ENCODE data around the gene DCP2. TPM values are rescaled to one million over a fixed set of nuclear protein-coding genes. Genes with fewer than 3 reads are reported as not detected.
"Not testable (repeated sequence)": the region's sequence is repeated elsewhere in the genome, so short reads cannot be mapped to it uniquely, and the experiment has no call there.

The DCP2 gene
- 31.8 and 39.3 TPM in 2 replicates for total RNA-seq (2014; rRNA removed; shearing (Covaris generic))

DNA sequence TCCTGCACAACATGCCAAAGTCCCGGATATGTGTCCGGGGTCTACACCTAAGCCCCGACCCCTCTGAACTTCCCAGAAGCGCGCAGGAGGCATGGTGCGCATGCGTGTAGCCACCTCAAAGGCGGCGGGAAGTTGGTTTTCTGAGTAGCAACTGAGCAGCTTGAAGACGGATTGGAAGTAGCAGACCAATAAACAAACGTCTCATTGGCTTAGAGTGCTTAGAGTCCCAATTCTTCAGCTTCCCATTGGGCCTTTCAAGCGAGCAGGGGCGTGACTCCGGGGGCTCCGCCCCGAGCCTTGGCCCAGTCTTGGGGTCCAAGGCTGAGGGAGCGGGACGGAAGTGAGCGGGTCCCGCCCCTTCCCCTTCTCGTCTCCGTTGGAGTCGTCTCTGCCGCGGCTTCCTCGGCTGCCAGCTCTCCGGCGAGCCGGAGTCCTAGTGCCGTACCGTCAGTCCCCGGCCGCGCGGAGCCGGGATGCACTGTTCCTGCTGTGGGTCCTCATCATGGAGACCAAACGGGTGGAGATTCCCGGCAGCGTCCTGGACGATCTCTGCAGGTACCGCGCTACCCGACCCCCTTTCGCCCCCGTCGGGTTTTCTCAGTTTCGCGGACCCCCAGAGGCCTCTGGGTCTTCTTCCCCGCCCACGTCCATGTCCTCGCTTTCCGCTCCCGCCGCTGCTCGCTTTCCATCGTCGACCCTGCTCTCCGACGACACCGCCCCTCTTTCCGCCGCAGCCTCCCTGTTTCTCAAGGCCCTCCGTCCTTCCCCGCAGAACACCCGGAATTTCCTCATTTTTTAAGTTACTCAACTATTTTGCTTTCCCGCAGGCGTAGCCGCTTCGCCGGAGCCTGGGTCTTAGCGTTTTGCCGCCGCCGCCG lies at the start of gene DCP2:
TSS of gene DCP2 (plus strand) at position 367 of the 878 bp plus-strand sequence. CDS start at position 503, 136 bp downstream.
- peak; percentile 99 for DNase-seq (ENCODE audit: low read depth)

- peak; percentile 32 for DNase-seq (ENCODE audit: low read depth)
Measured at GRCh38 chr5:112929336-112930081, 47.1 kb upstream of the DCP2 start.

DNA sequence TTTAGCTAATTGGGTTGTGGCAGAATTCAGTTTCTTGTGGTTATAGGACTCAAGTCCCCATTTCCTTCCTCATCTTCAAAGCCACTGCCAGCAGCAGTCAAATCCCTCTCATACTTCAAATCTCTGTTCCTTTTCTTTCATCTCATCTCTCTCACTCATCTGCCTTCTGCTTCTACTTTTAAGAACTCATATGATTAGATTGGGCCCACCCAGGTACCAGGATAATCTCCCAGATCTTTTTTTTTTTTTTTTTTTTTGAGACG lies 46.6 kb upstream of the DCP2 start:
- DNase-seq (ENCODE audit: low read depth), result no peak

GRCh38 chr5:112931473-112931872 lies 45.1 kb upstream of the DCP2 start:
- DNase-seq (ENCODE audit: low read depth), result peak; percentile 18

- no peak for DNase-seq (ENCODE audit: low read depth)
Measured at GRCh38 chr5:112933105-112933504, 43.5 kb upstream of the DCP2 start.

GRCh38 chr5:112933651-112934365 lies 42.8 kb upstream of the DCP2 start:
- no peak for DNase-seq (ENCODE audit: low read depth)

DNA sequence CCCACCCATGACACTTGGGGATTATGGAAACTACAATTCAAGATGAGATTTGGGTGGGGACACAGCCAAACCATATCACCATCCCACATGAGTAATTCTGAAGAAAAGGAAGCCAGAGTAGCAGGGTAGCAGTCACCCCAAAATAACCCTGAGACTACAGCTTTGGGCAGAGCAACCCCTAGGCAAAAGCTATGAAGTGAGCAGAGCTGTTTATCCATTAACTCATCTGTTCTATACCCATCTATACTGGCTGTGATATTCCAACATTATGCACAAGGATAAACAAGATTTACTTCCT lies 42.3 kb upstream of the DCP2 start:
- DNase-seq (ENCODE audit: low read depth), result no peak

- DNase-seq (ENCODE audit: low read depth), result no peak
Measured at GRCh38 chr5:112935675-112936074, 40.9 kb upstream of the DCP2 start.

DNA sequence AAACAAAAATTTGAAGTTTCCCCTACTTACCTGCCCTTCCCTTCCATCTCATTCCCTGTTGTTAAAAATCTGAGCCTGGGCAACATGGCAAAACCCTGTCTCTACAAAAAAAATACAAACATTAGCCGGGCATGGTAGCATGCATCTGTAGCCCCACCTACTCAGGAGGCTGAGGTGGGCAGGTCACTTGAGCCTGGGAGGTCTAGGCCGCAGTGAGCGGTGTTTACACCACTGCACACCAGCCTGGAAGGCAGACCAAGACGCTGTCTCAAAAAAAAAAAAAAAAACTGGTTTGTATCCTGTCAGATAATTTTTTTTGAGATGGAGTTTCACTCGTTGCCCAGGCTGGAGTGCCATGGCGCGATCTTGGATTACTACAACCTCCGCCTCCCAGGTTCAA lies 38.3 kb upstream of the DCP2 start:
- DNase-seq (ENCODE audit: low read depth), result no peak

DNA sequence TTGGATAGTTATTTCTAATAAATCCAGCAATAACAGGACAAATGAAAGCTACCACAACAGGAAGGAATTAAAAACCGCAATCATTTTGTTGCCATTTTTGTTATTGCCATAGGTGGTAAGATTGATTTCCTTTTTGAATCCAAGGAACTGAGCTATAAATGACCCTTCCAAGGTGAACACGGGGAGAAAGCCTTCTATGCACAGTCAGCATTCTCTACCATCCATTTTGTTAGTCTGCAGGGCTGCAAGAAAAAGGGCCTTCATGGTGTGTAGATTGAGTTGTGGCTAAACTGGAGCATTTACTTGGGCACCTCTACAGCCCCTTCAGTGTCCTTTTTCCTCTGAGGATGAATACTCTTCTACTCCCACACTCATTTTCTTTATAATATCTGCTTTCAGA lies 35.9 kb upstream of the DCP2 start:
- DNase-seq (ENCODE audit: low read depth), result no peak

- DNase-seq (ENCODE audit: low read depth), result no peak
Measured at GRCh38 chr5:112948458-112948857, 28.1 kb upstream of the DCP2 start.

DNA sequence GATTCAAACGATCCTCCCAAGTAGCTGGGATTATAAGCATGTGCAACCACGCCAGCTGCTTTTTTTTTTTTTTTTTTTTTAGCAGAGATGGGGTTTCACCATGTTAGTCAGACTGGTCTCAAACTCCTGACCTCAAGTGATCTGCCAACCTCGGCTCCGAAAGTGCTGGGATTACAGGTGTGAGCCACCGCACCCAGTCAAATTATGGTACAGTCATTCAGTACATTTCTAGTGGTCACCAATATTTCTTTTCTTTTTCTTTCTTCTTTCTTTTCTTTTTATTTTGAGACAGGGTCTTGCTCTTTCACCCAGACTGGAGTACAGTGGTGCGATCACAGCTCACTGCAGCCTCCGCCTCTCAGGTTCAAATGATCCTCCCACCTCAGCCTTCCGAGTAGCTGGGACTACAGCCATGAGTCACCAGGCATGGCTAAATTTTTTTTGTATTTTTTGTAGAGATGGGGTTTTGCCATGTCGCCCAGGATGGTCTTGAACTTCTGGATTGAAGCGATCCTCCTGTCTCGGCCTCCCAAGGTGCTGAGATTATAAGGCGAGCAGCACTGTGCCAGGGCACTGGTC lies 25.4 kb upstream of the DCP2 start:
- no peak for DNase-seq (ENCODE audit: low read depth)

GRCh38 chr5:112956606-112957005 lies 20.0 kb upstream of the DCP2 start:
- DNase-seq (ENCODE audit: low read depth), result no peak

DNA sequence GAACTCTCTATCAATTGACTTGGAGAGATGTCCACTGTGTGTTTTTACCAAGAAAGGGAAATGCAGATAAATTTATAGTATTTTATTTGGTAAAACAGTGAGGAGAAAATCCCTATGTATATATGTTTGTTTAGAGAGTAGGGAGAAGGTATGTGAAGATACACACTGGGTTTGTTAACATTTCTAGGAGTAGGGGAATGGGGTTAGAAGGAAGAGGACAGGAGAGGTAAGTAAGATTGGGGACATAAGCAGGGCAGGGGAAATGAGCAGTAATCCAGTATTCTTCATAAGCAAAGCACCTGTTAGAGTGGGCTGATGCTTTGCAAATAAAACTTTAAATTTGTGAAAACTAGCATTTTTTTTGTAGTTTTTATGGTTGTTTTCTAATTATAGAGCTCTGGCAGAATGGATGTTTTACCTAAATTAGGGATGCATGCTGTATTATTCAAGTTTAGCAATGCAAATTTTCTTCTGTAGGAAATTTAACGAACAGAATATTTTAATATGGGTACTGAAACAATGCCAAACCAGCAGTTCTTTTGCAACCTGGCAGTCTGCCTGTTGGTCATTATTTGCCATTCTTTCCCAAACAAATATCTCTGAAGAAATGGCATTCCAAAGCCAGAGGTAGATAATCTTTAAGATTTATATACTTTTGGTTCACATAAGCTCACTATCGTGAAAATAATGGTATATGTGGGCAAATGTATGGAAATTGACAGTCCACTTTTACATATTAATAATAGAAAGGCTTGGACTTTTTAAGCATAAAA lies 19.4 kb upstream of the DCP2 start:
- DNase-seq (ENCODE audit: low read depth), result no peak

DNA sequence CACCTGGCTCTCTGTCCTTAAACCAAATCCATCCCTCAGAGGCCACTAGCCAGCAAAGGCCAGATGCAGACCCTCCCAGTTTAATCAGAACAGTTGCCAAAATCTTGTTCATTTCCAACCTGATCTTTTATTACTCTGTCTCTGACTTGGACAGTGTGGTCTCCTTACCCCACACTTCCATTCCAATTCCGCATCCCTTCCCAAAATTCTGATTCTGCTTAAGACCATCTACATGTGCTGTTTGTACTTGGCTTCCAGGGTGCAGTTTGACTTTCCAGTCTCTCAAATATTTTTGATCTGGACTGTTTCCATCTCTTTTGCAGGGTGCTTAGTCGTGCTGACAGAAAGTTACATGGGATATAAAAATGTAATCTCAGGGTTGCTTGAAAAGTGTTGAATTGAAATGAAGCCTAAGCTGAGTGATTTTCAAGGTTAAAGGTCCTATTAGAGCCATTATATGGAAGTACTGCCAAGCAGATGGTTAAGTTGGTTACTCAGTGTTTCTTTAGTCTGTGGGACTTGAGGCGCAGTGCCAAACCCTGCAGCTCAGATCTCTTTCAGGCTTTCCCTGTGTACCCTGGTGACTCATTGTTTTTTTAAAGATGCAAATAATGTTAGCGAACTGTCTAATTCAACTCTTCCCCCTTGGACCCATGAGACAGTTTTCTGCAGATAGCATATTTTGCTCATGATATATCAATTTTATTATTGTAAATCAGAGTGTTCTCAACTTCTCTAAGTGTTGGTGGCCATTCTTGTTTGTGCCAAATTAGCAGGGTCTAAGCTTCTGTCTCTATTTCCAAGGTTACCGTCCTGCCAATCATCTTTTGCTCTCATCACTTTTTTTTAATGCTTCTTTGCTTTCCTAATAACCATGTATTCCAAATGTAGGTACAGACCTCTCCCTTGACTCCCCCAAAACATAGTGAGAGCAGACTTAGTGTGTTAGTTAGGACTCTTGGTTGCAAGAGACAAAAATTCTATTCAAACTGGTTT lies 18.2 kb upstream of the DCP2 start:
- DNase-seq (ENCODE audit: low read depth), result peak; percentile 97

DNA sequence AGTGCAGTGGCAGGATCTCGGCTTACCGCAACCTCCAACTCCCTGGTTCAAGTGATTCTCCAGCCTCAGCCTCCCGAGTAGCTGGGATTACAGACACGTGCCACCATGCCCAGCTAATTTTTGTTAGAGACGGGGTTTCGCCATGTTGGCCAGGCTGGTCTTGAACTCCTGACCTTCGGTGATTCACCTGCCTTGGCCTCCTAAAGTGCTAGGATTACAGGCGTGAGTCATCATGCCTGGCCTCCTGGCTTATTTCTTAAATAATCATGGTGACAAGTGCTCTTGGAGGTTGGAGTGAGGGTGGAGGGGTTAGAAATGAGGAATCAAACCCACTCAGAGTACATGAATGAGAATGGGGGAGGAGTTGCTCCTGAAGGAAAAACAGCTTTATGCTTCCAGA lies 16.7 kb upstream of the DCP2 start:
- peak; percentile 89 for DNase-seq (ENCODE audit: low read depth)

- DNase-seq (ENCODE audit: low read depth), result no peak
Measured at GRCh38 chr5:112960315-112960714, 16.3 kb upstream of the DCP2 start.

DNA sequence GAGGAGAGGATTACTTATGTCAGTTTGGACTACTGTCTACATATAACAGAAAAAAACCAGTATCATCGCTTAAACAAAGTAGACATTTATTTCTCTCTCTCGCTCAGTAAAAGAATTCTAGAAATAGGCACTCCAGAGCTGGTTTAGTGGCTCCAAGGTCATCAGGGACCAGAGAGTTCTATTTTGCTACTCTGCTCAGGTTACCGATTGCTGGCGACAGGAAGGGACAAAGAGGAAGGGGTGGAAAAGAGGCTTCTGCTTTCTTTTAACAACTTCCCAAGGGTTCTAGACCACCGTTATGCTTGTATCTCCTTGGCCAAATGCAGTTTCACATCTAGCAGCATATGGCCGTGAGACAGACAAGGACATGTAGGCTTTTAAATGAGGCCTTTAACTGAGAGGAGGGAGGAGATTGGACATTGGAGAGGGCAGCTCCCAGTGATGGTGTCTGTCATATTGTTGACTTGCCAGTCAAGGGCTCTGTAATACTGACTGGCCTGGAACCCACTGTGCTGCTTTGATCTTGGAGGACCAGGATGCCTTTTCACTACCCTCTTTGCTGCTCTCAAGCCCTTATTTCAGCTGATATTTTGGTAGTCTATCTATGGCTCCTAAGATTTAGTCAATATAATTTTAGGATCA lies 15.6 kb upstream of the DCP2 start:
- no peak for DNase-seq (ENCODE audit: low read depth)

GRCh38 chr5:112963374-112963733 lies 13.2 kb upstream of the DCP2 start:
- DNase-seq (ENCODE audit: low read depth), result not testable (repeated sequence)

GRCh38 chr5:112965733-112966306 lies 10.8 kb upstream of the DCP2 start:
- no peak for DNase-seq (ENCODE audit: low read depth)
